GM21526 (cell line): ENCODE data around the gene ABTB2.
"Not testable (repeated sequence)": the region's sequence is repeated elsewhere in the genome, so short reads cannot be mapped to it uniquely, and the experiment has no call there.

Source experiments
- ATAC-seq: cut with Tn5 transposase; IDR thresholded peaks from one replicate; pipeline ENCODE4 v1.9.1; 2021; ENCODE audit warnings: moderate library complexity; ENCODE audit not compliant: unreplicated experiment, low FRiP score

ABTB2 gene

DNA sequence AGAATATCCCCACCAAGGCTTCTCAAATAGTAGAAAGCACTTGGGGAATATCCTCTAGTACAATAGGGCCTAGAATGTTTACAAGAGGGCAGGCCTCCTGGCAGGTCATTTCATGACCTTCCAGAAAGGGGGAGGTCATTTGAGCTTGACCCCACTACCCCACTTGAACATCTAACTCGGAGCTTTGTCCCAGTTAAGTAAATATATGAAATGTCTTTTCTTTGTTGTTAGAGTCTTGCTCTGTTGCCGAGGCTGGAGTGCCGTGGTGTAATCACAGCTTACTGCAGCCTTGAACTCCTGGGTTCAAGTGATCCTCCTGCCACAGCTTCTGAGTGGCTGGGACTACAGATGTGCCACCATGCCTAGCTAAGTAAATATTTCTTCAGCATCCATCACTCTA, 108.4 kb downstream of the ABTB2 start:
- no peak for ATAC-seq

GRCh38 chr11:34246511-34246910, 111.3 kb downstream of the ABTB2 start:
- not testable (repeated sequence) for ATAC-seq

GRCh38 chr11:34245041-34245440, 112.8 kb downstream of the ABTB2 start:
- no peak for ATAC-seq

DNA sequence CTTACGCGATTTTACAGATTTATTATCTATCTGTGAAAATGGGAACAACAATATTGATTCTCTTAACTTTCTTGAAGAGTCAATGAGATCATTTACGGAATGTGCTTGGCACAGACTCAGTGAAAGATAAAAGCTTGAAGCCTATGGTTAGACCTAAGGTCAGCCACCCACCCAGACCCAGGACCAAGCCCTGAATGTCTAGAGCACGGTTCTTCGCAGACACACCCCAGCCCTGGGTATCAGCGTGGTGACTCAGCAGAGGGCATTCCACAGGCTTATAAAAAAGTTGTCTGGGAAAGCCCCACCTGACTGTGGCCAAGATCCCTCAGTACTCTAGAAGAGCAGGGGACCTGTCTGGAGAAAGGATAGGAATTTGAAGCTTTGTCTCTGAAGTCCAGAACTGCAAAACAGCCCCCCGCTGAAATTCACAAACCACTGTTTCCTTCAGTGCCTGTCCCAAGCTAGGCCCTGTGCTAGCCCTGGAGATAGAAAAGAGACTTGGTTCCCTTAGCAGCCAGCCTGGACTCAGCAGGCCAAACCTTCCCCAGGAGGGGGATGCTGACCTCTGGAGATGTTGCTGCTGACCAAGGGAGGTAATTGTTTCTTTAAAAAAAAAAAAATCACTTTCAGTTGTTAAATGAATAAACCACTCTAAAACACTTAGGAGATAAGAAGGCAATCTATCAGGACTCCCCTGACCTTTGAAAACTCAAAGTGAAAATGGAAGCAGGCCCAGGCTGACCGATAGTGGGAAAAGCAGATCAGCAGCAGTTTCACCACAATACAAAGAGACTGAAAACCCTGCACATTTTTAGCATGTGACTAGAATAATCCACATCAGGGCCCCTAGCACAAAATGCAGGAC, 114.0 kb downstream of the ABTB2 start:
- ATAC-seq = peak; percentile 78

GRCh38 chr11:34242037-34242625, 115.7 kb downstream of the ABTB2 start:
- ATAC-seq = no peak

DNA sequence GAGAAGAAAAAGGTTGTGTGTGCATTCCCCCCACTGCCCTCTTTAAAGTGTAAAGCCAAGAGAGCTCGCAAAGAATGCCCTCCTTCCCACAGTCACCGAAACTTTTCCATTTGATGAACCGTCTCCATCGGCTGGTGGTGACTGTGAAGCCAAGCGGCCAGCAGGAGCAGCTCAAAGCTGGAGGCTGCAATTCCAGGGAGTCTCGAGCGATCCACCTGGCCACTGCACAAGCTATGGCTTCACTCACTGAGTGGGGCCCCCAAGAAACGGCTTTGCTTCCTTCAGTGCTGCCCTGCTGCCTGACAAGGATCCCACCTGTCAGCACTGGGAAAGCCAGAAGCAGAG, 117.7 kb downstream of the ABTB2 start:
- ATAC-seq = no peak

DNA sequence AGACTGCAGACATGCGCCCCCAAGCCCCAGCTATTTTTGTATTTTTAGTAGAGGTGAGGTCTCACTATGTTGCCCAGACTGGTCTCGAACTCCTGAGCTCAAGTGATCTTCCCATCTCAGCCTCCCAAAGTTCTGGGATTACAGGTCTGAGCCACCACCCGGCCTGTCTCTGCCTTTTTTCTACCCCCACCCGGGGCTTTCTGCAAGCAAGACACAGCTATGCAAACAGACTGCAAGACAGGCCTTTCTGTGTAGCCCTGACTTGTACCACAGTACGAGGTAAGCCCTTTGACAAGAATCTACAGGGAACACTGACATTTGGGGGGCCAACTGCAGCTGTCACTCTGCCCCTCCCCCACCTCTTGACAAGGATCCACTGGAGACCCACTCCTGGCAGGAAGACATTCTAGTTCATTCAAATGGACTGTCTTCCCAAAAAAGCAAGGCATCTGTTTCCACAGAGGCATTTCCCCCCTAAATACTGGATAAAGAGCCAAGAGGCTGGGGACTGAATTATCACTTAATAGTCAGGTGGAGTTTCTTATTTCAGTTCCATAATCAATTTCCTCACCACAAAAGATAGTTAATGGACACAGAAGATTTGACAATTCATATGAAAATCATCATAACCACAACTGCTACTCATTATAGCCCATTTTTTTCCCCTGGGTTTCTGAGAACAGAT, 118.2 kb downstream of the ABTB2 start:
- ATAC-seq = no peak

GRCh38 chr11:34238966-34239365, 118.8 kb downstream of the ABTB2 start:
- no peak for ATAC-seq

- ATAC-seq = no peak
Observed at GRCh38 chr11:34238533-34238932, 119.3 kb downstream of the ABTB2 start.

- ATAC-seq = no peak
Observed at GRCh38 chr11:34236572-34236971, 121.2 kb downstream of the ABTB2 start.

GRCh38 chr11:34235591-34236071, 122.2 kb downstream of the ABTB2 start:
- ATAC-seq = no peak

DNA sequence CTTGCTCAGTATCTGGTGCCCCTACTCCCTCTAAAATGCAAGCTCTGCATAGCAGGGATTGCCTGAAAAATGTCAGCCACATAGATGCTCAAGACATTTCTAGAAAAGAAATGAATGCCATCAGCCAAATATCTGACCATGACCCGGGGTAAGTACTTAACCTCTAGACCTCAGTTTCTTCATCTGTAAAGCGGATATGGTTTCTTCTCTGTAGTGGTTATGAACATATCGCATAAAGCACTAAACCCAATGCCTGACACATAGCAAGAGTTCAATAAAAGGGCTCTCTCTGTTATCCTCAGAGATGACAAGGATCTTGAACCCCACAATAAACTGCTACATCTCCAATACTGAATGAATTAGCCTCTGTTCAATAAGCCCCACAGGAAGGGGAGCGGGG, 122.6 kb downstream of the ABTB2 start:
- ATAC-seq = no peak

DNA sequence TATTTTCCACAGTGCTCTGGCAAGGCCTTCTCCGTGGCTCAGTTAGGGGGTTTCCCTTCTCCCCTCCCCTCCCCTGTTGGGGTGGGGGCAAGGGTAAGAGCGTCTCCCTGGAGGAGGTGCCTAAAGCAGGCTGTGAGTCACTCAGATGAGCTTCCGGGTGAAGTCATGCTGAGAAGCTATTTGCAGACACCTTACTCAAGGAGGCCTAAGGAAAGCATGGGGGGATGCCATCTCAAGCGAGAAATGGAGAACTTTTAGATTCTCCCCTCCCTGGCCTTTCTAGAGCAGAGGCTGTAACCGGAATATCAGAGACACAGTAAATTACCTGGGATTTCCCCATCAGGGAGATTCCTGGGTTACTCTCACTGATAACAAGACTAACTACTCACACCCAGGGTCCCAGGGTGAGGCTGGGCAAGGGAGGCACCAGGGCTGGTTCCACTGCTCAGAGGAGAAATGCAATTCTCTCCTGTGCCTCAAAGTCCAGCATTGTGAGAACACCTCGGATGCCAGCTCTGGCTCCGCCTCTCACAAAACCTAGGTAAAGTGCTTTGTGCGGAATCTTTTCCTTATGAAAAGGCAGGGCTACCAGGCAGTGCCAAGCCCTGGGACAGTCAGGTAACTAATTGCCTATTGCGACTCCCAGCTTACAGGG, 123.6 kb downstream of the ABTB2 start:
- ATAC-seq = peak; percentile 77

DNA sequence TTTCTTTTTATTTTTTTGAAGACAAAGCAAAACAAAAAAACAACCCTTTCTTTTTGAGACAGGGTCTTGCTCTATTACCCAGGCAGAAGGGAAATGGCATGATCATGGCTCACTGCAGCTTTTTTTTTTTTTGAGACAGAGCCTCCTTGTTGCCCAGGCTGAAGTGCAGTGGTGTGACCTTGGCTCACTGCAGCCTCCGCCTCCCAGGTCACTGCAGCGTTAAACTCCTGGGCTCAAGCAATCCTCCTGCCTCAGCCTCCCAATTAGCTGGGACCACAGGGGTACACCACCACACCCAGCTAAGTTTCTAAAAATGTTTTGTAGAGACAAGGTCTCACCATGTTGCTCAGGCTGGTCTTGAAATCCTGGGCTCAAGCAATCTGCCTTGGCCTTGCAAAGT, 124.6 kb downstream of the ABTB2 start:
- ATAC-seq = no peak

DNA sequence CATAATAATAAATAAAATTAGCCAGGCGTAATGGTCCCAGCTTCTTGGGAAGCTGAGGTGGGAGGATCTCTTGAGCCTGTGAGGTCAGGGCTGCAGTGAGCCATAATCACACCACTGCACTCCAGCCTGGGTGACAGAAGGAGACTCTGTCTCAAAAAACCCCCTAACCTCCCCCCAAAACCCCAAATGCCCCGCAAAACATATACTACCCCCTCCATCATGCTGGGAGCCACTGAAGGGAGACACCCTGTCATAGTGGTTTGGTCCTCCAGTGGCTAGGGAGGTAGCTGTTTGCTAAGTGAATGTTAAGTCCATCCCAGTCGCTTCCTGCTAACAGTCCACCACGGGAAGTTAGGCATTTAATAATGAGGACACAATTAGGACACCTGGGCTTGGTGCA, 125.0 kb downstream of the ABTB2 start:
- no peak for ATAC-seq

GRCh38 chr11:34226210-34226609, 131.6 kb downstream of the ABTB2 start:
- no peak for ATAC-seq

- no peak for ATAC-seq
Observed at GRCh38 chr11:34225091-34225490, 132.7 kb downstream of the ABTB2 start.

DNA sequence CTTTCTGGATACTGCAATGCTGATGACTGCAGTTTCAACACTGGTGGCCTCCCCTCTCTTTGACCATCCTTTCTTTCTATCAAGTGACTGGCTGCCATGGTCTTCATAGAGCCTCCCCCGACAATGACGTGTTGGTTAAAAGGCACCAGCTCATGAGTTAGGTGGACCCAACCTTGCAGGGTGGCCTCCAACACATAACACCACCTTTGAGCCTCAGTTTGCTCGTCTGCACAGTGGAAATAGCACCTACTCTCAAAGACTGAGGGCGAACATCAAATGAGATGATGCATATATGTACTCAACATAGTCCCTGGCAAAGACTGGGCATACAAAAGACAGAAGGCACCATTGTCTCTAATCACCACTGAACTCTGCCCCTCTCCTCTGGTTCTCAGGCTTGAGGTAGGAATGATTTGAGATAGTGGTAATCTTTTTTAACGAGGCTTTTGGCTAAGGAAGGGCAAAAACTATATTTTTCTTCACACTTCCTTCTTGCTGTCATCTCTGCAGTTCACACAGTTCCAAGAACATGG, 133.3 kb downstream of the ABTB2 start:
- no peak for ATAC-seq

- ATAC-seq = no peak
Observed at GRCh38 chr11:34223907-34224306, 133.9 kb downstream of the ABTB2 start.

DNA sequence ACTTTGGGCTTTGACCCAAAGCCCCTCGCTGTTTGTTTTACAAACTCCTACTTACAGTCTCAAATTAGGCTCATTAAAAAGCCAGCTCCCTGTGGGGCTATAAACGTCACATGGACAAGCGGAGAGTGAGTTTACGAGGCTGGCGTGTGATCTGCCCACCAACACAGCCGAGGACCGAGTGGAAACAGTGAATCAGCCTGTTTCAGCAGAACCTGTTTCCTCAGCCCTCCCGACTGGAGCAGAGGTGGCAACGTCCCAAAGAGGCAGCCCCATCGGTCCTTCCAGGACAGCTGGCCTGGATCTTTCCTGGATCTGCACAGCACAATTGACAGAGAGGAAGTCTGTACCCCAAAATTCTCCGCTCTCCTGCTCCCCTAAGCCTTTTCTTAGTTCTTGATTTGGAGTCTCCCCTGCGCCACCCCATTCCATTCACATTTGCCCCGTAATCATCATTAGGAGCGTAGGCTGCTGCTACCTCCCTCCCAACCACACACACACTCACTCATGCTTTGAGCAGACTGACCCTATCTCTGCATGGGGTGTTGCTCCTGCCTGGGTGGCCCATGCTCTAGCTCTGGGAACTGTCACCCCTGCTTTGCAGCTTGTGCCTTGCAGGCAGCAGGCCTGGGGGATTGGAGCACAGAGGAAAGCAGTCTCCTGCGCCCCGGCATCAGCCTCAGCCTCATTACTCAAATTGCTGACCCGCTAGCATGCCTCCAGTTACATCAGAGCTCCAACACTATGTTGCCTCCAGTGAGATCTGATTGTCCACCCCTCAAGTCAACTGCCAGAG, 134.6 kb downstream of the ABTB2 start:
- ATAC-seq = no peak
